GM18861 (cell line): Measurements from ENCODE around the gene SOX2.

Experiments
- ATAC-seq: cut with Tn5 transposase; IDR thresholded peaks from one replicate; pipeline ENCODE4 v1.9.1; 2021; ENCODE audit not compliant: unreplicated experiment

The SOX2 gene

GRCh38 chr3:181704421-181705085 is 7.2 kb upstream of the SOX2 start:
- ATAC-seq = no peak

DNA sequence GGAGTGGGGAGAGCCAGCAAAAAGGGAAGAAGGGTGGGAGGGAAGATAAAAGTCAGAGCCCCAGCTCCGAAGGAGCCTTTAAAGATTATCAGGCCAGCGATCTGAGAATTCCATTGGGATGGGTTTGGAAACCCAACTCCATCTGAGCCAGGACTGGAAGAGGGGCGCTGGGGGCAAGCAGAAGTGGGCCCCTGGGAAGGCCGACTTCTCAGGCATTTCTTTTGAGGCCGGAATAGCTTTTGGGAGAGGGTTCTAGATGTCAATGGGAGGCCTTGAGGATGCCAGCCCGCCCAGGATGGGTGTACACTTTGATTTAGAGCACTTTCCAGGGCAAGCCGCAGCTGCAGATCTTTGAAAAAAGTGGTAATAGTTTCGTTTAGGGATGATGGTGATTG is 6.6 kb upstream of the SOX2 start:
- ATAC-seq = no peak

DNA sequence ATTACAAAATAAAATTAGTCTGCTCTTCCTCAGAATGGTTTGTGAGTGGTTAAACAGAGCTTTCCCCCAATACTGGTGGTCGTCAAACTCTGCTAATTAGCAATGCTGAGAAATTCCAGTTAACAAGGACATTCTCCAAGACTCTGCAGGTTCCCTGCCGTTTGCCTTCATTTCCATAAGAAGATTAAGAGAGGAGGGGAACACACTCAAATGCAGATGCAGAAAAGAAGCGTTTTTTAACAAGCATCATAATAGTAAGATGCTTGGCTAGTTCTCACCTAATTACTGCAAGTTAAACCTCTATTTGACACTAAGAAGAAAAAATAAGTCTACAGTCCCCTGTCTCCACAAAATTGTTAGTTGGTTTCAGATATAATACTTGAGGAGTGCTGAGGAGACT is 3.7 kb upstream of the SOX2 start:
- no peak for ATAC-seq

GRCh38 chr3:181709537-181710279 is 2.0 kb upstream of the SOX2 start:
- ATAC-seq = no peak

GRCh38 chr3:181710345-181711291 is 1.1 kb upstream of the SOX2 start:
- ATAC-seq = no peak

DNA sequence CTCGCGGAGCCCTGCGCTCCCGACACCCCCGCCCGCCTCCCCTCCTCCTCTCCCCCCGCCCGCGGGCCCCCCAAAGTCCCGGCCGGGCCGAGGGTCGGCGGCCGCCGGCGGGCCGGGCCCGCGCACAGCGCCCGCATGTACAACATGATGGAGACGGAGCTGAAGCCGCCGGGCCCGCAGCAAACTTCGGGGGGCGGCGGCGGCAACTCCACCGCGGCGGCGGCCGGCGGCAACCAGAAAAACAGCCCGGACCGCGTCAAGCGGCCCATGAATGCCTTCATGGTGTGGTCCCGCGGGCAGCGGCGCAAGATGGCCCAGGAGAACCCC is 464 bp downstream of the SOX2 start:
- no peak for ATAC-seq

GRCh38 chr3:181712553-181713279 is 991 bp downstream of the SOX2 start:
- no peak for ATAC-seq

DNA sequence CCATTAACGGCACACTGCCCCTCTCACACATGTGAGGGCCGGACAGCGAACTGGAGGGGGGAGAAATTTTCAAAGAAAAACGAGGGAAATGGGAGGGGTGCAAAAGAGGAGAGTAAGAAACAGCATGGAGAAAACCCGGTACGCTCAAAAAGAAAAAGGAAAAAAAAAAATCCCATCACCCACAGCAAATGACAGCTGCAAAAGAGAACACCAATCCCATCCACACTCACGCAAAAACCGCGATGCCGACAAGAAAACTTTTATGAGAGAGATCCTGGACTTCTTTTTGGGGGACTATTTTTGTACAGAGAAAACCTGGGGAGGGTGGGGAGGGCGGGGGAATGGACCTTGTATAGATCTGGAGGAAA is 1.5 kb downstream of the SOX2 start:
- ATAC-seq = no peak

DNA sequence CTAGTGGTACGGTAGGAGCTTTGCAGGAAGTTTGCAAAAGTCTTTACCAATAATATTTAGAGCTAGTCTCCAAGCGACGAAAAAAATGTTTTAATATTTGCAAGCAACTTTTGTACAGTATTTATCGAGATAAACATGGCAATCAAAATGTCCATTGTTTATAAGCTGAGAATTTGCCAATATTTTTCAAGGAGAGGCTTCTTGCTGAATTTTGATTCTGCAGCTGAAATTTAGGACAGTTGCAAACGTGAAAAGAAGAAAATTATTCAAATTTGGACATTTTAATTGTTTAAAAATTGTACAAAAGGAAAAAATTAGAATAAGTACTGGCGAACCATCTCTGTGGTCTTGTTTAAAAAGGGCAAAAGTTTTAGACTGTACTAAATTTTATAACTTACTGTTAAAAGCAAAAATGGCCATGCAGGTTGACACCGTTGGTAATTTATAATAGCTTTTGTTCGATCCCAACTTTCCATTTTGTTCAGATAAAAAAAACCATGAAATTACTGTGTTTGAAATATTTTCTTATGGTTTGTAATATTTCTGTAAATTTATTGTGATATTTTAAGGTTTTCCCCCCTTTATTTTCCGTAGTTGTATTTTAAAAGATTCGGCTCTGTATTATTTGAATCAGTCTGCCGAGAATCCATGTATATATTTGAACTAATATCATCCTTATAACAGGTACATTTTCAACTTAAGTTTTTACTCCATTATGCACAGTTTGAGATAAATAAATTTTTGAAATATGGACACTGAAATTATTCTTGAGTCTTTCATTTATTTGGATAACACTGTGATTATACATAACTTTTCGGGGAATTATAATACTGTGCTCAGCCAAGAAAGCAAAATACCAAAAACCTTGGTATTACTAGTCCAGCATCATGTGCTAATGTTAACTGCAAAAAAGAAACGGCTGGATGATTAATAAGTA is 2.2 kb downstream of the SOX2 start:
- ATAC-seq = no peak

DNA sequence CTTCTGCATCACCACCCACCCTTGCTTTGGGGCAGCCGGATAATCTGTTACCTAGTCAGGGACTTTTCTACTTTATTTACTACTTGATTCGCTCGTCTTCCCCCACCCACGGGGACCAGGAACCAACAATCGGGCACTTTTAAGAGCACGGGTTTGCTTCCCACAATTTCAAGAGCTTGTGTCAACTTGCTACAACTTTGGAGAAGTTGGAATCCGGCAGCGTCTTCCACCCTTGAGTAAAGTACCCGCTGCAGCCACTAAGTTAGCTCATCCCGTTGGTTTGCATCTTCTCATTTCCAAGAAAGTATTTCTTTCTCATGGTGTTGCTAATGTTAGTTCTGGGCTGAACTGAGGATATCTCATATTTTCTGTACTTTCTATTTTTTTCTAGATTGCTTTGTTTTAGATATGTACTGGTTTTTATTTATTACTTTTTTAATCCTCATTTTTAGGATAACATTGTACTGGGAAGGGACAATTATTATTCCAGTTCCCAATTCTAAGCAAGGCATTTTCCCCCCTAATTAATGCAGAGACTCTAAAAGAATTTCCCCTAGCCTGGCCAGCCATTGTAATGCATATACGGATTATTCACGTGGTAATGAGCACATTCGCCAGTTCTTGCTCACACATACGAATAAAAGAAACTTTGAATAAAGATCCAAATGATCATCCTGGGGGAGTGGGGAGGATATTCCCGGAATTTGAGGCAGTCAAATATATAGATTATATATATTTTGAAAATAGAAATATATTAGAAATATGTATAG is 4.0 kb downstream of the SOX2 start:
- ATAC-seq = no peak

- no peak for ATAC-seq
Measured at GRCh38 chr3:181716966-181717365, 5.2 kb downstream of the SOX2 start.

GRCh38 chr3:181717549-181718171 is 5.9 kb downstream of the SOX2 start:
- ATAC-seq = no peak

- no peak for ATAC-seq
Measured at GRCh38 chr3:181718369-181718768, 6.6 kb downstream of the SOX2 start.

- ATAC-seq = no peak
Measured at GRCh38 chr3:181718987-181719911, 7.5 kb downstream of the SOX2 start.

DNA sequence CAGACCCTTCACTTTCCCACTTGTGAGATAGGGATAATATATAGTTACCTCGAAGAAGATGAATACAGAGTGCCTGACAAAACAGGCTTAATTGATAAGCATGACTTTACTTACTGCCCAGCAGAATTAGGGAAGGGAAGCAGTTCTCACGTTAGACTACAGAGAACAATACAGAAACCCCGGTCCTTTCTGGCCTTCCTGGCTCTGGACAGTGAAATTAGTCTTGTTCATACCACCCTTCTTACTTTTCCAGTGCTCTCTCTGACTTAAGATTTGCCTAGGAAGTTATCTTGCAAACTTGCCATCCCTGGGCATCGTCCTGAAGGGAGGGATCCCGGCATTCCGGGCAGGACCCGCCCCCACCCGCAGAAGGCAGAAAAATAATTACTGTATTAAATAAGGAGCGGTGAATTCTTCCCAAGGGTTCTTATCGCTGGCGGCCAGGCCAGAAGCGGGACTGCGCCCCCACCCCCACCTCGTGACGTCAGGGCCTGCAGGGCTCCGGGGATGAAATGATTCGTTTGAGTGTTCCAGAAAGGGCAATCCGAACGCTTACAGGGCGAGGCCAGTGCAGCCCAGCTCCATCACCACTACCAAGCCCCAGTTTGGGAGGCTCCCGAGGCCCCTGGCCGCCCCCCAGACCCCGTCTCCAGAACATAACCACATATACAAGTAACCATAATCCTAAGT is 8.4 kb downstream of the SOX2 start:
- ATAC-seq = no peak

DNA sequence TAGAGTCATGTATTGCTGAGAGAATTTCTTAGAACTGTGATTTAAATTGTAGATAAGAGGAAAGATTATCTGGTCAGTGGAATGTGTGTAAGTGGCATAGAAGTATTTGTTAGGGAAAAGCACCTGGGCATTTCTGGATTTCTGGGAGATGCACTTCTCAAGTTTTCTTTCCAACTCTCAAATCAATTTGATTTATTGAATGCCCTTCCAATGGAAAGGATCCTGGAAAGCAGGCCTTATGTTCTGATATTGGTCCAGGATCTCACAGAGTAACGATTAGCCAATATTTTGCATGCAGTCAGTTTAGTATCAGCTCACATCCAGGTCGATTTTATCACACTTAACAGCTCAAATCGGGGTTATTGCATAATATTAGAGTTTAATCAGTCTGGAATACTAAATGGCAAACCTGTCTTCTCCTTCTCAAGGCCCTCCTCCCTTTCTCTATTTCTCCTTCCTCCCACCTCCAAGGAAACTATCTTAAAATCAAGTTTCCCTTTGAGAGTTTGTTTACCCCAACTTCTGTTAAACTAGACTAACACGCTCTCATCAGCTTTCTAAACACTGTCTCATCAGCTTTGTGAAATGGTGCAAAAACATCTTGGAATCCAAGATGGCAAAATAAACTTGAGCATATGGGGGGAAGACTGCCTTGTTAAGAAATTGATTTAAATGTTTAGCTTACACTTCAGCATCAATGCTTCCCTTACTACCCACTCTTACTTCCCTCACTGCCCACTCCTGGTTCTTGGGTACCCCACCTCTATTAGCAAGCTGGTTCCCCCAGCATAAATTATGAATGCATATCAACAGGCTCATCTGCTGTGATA is 9.5 kb downstream of the SOX2 start:
- no peak for ATAC-seq
